H1 (cell line): Measurements from ENCODE around the gene SAMD14.

ENCODE experiments used
- GABPA ChIP-seq: IDR thresholded peaks from 2 replicates; pipeline ENCODE4 v1.6.1; 2011; ENCODE audit warnings: mild to moderate bottlenecking, low read length, moderate library complexity, borderline replicate concordance; ENCODE audit not compliant: insufficient read depth
- TEAD4 ChIP-seq: IDR thresholded peaks from 2 replicates; pipeline ENCODE4 v1.6.1; 2012; ENCODE audit warnings: low read depth, low read length, inconsistent platforms, mixed read lengths
- TF ChIP-seq, protein P1 (sequence below): IDR thresholded peaks from 2 replicates; pipeline ENCODE4 v1.6.1; 2012; ENCODE audit warnings: inconsistent platforms
- TF ChIP-seq, protein P2 (sequence below), 3 experiments: IDR thresholded peaks; 1 replicate in 2 of 3; 2 replicates in 1 of 3; pipeline versions ENCODE4 v1.5.1 to v1.6.1; 2011; ENCODE audit warnings: low read length in 3 of 3, mild to moderate bottlenecking in 3 of 3, inconsistent platforms in 2 of 3, low read depth in 1 of 3, moderate library complexity in 1 of 3; ENCODE audit not compliant: insufficient read depth in 1 of 3; ENCODE audit errors: control extremely low read depth in 1 of 3

- TF ChIP-seq GABPA (no peak), TEAD4 (no peak)
- TF ChIP-seq, protein P1, sequence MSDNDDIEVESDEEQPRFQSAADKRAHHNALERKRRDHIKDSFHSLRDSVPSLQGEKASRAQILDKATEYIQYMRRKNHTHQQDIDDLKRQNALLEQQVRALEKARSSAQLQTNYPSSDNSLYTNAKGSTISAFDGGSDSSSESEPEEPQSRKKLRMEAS: no peak
- TF ChIP-seq, protein P2, sequence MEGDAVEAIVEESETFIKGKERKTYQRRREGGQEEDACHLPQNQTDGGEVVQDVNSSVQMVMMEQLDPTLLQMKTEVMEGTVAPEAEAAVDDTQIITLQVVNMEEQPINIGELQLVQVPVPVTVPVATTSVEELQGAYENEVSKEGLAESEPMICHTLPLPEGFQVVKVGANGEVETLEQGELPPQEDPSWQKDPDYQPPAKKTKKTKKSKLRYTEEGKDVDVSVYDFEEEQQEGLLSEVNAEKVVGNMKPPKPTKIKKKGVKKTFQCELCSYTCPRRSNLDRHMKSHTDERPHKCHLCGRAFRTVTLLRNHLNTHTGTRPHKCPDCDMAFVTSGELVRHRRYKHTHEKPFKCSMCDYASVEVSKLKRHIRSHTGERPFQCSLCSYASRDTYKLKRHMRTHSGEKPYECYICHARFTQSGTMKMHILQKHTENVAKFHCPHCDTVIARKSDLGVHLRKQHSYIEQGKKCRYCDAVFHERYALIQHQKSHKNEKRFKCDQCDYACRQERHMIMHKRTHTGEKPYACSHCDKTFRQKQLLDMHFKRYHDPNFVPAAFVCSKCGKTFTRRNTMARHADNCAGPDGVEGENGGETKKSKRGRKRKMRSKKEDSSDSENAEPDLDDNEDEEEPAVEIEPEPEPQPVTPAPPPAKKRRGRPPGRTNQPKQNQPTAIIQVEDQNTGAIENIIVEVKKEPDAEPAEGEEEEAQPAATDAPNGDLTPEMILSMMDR (IDR thresholded peaks at IDR 0.05; ENCODE audit: control extremely low read depth in 1 of 3, insufficient read depth in 1 of 3, low read depth in 1 of 3, low read length in 3 of 3): no peak
Measured at GRCh38 chr17:50066995-50067394, 63.0 kb downstream of the SAMD14 start.
